GM18870 (cell line): ENCODE results near the gene PITPNM3.
A peak's percentile ranks its signal among the peaks of the same experiment; 100 is the strongest.

Experiments used
- ATAC-seq: cut with Tn5 transposase; IDR thresholded peaks from one replicate; pipeline ENCODE4 v1.9.1; 2021; ENCODE audit warnings: moderate library complexity; ENCODE audit not compliant: unreplicated experiment

Gene PITPNM3

GRCh38 chr17:6449307-6449706 is 107.0 kb downstream of the PITPNM3 start:
- no peak for ATAC-seq

GRCh38 chr17:6448473-6448872 is 107.9 kb downstream of the PITPNM3 start:
- ATAC-seq = no peak

- ATAC-seq = no peak
These were observed 109.7 kb downstream of the PITPNM3 start for GRCh38 chr17:6446516-6447100.

DNA sequence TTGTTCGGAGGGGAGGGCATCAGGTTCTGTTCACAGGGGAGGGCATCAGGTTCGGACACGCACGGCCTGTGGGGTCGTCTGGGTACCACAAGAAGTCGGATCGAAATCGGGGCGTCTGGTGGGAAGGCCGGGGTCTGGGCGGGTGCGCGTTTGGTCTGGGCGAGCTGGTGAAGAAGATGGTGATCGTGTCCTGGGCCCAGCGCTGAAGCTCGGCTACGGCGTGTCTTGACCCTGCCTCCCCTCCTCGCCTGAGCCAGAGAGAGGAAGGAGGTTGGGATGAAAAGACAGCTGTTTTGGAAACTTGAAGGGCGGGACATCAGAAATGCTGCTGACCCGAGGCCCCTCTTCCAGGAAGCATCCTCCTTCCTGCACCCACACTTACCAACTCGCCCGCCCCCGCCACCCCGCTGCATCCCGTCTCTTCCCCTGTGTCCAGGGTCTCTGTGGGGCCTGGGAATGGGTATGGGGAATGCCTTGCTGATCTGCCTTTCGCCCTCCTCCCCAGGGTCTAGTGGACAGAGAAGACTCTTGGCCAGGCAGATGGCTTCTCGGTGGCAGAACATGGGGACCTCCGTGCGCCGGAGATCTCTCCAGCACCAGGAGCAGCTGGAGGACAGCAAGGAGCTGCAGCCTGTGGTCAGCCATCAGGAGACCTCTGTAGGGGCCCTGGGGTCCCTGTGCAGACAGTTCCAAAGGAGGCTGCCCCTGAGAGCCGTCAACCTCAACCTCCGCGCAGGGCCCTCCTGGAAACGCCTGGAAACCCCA is 111.6 kb downstream of the PITPNM3 start:
- no peak for ATAC-seq

DNA sequence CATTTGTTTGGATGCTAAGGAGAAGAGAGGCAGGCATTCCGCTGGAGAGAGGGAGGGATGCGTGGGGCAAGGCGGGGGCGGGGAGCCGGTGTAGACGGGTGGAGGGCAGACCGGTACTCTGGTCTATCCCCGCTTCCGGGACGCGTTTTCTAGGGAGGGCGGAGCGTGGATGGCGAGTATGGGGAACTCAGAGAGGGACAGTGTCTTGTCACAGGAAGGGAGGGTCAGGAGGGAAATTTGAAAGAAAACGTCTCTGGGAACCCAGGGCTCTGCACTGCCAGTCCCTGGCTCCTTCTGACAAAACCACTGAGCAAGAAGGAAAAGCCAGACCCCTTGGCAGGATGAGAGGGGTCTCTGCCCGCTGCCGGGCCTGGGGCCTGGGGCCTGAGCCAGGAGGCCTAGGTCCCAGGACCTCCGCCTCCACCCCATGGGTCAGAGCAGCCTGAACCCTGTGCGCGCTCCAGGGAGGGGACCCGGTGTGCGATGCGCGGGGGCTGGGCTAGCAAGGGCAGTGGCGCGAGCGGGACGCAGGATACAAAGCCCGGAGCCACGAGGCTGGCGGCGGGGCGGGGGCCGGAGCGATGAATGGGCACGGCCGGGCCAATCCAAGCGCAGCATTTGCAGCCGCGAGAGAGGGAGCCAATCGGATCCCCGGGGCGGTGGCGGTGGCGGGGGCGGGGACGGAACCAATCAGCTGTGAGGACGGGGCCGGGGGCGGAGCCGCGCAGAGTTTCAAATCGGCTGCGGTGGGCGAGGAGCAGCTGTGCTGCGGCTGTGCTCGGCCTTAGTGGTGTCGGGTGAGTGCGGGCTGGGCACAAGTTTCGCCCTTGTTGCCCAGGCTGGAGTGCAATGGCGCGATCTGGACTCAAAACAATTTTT is 112.4 kb downstream of the PITPNM3 start, which contains the start of gene PIMREG:
TSS of gene PIMREG (plus strand) at position 764 of the 879 bp plus-strand sequence. CDS start 656 bp downstream, outside the sequence.
- ATAC-seq = peak; percentile 64

- ATAC-seq = no peak
These were observed 113.6 kb downstream of the PITPNM3 start for GRCh38 chr17:6442775-6443174.

GRCh38 chr17:6439951-6440350 is 116.4 kb downstream of the PITPNM3 start:
- no peak for ATAC-seq

- no peak for ATAC-seq
These were observed 118.4 kb downstream of the PITPNM3 start for GRCh38 chr17:6437956-6438355.

DNA sequence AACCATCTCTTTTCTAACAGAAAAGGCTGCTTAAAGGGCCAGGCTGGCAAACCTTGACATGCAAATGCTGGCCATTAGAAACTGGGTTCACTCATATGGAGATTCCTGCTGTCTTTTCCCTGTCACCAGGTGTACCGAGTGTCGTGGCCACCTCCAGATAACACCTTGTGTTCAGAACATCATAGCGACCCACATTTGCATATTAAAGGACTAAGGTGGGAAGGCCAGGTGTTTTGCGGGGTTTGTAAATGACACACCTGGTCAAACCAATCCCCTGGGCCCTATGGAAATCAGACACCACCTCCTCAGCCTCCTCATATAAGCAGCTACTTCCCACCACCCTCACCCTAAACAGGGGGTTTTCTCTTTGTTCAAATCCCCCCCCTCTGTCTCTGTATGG is 118.9 kb downstream of the PITPNM3 start:
- no peak for ATAC-seq

- ATAC-seq = no peak
These were observed 120.4 kb downstream of the PITPNM3 start for GRCh38 chr17:6435968-6436367.

DNA sequence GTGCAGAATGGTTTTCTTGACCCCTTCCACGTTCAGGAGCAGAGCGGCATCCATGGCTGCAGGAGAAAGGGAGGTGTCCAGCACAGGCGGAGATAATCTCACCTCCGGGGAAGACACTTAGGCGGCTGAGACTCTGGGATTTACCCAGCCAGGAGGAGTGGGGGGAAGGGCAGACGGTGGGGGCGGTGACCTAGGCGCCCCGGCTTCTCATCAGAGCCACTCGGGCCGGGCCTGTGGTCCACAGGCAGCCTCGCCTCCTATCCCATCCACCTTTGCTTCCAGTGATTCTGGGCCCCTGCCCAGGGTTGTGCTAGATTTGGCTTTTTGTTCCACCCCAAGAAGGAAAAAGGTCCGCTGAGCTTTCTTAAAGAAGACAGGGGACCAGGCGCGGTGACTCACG is 121.3 kb downstream of the PITPNM3 start, which contains the start of gene AIPL1:
TSS of gene AIPL1 (minus strand) at position 71 of the 400 bp plus-strand sequence. CDS start at position 54, 17 bp downstream.
- ATAC-seq = no peak

DNA sequence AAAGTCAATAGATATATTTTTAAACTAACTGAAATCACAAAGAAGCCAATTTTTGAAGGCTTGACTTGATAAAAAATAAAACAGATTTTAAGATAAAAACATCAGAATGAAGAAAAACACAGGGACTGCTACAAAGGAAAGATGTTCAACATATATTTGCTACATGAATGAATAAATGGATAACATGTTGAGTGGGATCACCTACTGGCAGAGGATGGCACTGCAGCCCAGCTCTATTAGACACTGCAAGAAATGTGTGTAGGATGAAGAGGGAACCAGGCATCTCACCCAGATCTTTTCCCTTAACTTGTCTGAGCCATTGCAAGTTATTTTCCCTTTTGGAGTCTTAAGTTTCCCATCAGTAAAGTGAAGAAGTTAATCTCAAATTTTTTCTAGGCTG is 125.6 kb downstream of the PITPNM3 start:
- no peak for ATAC-seq

GRCh38 chr17:6429266-6429665 is 127.1 kb downstream of the PITPNM3 start:
- ATAC-seq = no peak

GRCh38 chr17:6428207-6428965 is 128.0 kb downstream of the PITPNM3 start:
- no peak for ATAC-seq

DNA sequence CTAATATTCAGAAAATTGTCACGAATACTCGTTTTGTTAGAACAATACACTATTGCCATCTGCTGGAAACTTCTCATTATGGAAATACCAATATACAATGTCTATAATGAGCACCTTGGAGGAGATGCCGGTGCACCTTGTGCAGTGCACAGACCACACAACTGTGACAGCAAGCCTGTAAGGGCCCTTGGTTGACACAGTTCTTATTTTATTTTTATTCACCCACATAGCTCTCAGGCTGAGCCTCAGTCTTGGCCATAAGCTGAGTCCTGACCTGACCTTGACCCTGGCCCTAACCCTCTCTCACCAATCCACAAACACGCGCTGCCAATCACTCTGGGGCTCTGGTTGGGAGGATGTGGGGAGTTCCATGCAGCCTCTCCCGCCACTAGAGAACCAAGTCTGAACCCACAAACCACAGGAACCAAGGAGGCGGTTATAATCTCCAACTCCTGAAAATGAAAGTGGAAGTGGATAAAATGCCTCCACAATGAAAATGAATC is 129.0 kb downstream of the PITPNM3 start:
- no peak for ATAC-seq

DNA sequence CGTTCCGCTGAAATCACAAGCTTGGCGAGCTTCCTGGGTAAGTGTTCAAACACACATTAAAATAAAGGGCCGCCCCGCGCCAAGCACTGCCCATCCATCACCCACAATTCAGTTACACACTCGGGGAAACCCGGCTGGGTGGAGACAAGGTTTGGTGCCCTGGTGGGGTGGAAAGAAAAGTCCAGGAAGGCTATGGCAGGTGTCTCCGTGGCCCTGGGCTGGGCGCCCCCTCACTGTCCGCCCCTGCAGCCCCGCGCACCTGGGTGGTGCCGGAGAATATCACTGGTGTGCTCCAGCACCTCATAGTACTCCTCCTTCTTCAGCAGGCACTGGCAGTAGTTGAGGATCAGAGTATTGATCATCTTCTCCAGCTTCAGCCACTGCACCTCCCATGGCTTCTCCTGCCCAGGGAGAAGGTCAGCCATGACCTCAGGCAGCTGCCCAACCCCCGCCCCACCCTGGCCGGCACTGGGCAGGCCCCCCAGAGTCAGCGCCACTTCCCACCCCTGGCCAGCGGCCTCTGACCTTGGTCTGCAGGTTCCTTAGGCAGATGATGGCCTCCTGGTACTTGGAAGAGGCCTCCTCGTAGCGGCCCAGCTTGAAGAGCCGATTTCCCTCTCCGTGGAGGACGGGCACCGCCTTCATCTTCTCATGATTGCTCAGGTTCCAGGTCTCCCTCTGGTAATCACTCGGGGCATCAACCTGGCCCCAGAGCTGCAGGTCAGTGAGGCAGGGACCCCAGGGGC is 129.8 kb downstream of the PITPNM3 start:
- ATAC-seq = no peak

DNA sequence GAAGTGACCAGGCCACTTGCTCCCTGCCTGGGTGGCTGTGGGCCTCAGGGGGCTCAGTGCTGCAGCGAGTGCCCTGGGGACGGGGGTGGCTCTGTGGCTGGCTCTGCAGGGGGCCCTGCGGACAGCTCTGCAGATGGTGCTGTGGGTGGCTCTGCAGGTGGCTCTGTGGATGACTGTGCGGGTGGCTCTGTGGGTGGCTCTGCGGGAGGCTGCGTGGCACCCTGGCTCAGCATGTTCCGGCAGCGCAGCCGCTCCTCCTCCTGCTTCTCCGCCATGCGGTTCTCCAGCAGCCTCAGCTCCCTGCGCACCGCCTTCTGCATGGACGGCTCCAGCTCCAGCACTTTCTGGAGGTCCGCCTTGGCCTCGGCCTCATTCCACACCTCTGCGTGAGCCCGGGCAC is 130.9 kb downstream of the PITPNM3 start:
- no peak for ATAC-seq

DNA sequence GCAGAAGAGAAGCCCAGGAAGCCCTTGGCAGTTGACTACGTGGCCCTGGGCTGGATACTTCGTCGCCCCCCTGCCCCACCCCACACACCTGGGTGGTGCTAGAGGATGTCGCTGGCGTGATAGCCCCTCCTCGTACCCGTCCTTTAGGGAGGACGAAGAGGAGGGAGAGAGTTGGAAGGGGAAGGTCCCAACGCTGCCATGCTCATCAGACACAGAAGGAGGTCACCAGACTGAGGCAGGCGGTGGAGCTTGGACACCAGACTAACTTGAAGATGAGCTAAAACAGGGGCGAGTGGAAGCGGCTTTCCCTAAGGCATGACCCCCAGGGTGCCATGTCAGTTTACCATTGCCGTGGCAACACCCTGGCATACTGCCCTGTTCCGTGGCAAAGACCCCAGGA is 132.4 kb downstream of the PITPNM3 start:
- ATAC-seq = no peak

GRCh38 chr17:6422654-6423241 is 133.6 kb downstream of the PITPNM3 start:
- ATAC-seq = no peak
